IPS-15b (cell line): Measurements from ENCODE around the gene CHCHD6.

Source experiments
- H3K27me3 ChIP-seq: one replicate; pipeline ENCODE4 v1.6.1; 2013; ENCODE audit warnings: low read length; ENCODE audit not compliant: control insufficient read depth, insufficient read depth
- H3K36me3 ChIP-seq: one replicate; pipeline ENCODE4 v1.6.1; 2013; ENCODE audit warnings: low read length; ENCODE audit not compliant: control insufficient read depth, insufficient read depth
- H3K4me1 ChIP-seq: one replicate; pipeline ENCODE4 v1.6.1; 2013; ENCODE audit warnings: mild to moderate bottlenecking, low read length; ENCODE audit not compliant: control insufficient read depth, insufficient read depth
- H3K4me3 ChIP-seq: one replicate; pipeline ENCODE4 v1.5.1; 2013; ENCODE audit warnings: low read depth, low read length
- H3K9ac ChIP-seq: one replicate; pipeline ENCODE4 v1.6.1; 2013; ENCODE audit warnings: low read depth, mild to moderate bottlenecking, low read length
- H3K9me3 ChIP-seq: one replicate; pipeline ENCODE4 v1.6.1; 2013; ENCODE audit warnings: mild to moderate bottlenecking, low read length; ENCODE audit not compliant: control insufficient read depth, insufficient read depth

Gene CHCHD6

DNA sequence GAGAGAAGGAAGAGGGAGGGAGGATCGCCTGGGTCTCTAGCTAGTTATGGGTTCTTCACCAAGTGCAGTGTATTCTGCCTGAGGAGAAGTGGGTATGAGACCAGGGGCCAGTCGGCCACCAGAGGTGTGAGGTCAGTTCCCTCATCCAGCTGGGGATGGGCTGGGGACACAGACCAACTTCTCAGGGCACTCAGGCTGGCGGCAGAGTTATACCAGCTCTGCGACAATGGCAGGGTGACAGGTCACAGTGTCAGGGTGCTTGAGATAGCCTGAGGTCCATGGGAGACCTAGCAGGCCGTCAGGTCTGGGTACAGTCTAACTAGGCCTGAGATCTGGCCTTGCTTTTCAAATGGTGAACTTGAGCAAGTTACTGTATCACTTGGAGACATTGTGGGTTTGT is 247.5 kb downstream of the CHCHD6 start:
- Histone ChIP-seq H3K36me3 (peaks cover 5% of the 10 kb centered on the region), H3K4me3 (no peak overlapping the region), H3K27me3 (no peaks in the 10 kb centered on the region), H3K9ac (no peak overlapping the region), H3K9me3 (no peaks in the 10 kb centered on the region), H3K4me1 (no peaks in the 10 kb centered on the region)

DNA sequence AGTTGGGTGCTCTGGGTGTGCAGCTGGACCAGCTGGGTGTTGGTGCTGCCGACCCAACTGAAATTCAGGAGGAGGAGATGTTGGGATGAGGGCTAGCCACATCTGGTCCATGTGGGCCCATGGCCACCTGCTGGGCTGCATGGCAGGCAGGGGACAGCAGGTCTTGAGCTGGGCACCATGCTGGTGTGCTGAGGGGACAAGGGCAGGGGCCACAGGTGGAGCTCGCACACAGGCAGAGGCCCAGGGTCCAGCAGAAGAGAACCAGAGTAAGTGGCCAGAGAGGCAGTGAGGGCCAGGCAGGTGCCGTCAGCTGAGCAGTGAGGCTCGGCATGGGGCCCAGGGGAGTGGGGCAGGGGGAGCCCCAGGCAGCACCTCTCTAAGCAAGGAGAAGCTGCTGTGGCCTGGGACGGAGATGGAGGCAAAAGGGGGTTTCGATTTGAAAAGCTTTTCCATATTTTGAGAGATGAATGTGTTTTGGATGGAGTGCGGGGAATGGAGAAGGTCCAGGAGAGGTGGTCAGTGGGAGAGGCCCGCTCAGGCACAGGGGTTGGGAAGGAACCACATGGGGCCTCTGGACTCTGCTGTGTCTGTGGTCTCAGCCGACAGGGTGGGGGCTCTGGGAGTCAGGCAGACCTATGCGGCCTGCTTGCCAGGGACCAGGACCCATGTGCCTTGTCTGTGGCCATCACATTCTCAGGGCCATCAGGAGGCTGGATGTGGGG is 248.4 kb downstream of the CHCHD6 start:
- Histone ChIP-seq H3K4me3 (no peak overlapping the region), H3K27me3 (no peaks in the 10 kb centered on the region), H3K4me1 (no peaks in the 10 kb centered on the region), H3K9me3 (no peaks in the 10 kb centered on the region), H3K9ac (no peak overlapping the region), H3K36me3 (peaks cover 5% of the 10 kb centered on the region)

DNA sequence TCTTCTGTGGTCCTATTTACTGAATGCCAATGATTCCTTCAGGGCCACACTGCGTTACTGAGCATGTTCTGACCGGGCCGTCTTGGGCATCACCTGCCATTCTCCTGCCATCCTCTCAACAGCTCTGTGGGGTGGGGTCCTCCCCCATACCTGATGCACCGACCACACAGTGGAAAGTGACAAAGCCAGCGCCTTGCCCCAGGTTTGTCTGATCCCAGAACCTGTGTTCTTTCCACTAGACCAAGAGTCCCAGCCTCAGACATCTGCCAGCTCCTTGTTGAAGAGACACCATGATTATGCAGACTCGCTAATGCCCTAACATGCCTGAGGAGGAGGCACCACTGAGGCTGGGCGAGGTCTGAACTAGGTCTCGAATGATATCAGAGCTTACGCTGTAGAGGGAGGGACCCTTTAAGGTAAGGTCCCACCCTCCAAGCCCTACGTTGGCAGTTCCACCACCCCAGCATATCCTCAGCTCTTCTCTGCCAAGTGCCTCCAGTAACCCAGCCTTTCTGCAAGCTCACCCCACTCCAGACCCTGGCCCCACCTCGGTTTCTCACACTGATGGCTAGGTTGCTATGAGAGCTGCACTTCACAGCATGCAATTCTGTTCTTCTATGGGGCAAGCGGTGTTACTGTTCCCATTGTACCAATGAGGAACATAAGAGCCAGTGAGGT is 249.1 kb downstream of the CHCHD6 start:
- H3K9me3 ChIP-seq = no peaks in the 10 kb centered on the region

DNA sequence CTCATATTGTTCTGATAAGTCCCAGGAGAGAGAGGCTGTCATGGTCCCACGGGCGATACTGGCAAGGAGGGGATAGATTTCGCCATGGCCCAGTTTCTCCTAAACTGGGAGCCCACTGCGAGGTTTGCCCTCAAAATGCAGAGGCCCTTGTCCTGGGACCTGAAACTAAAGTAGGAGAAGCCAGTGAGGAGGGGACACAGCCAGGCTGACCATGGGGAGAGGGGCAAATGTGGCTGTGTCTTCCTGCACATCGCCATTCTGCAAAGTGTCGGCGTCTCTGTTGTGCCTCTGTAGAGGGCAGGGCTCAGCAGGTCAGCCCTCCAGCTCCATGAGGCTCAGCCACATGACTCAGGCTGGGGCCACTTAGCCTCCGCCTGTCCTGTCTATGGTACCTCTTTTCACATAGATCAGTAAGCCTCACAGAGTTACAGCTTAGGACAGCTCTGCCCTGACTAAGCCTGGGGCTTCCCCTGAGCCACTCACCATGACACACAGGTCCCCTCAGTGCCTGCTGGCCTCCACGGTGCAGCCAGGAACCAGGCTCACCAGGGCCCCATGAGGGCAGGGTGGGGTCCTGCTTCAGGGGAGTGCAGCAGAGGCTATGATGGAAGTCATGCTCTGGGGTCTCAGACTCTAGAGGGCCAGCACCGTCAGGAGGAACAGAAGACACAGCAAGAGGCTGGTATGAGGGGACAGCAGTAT is 250.3 kb downstream of the CHCHD6 start:
- H3K9ac ChIP-seq = no peak overlapping the region
- H3K9me3 ChIP-seq = no peaks in the 10 kb centered on the region
- no peaks in the 10 kb centered on the region for H3K4me1 ChIP-seq
- H3K4me3 ChIP-seq = no peak overlapping the region
- peaks cover 7% of the 10 kb centered on the region for H3K36me3 ChIP-seq
- no peaks in the 10 kb centered on the region for H3K27me3 ChIP-seq

More for the DNA sequence above, 249.1 kb downstream of the CHCHD6 start:
- no peak overlapping the region for H3K4me3 ChIP-seq
- peaks cover 6% of the 10 kb centered on the region for H3K36me3 ChIP-seq
- H3K9ac ChIP-seq = no peak overlapping the region
- H3K4me1 ChIP-seq = no peaks in the 10 kb centered on the region
- no peaks in the 10 kb centered on the region for H3K27me3 ChIP-seq

DNA sequence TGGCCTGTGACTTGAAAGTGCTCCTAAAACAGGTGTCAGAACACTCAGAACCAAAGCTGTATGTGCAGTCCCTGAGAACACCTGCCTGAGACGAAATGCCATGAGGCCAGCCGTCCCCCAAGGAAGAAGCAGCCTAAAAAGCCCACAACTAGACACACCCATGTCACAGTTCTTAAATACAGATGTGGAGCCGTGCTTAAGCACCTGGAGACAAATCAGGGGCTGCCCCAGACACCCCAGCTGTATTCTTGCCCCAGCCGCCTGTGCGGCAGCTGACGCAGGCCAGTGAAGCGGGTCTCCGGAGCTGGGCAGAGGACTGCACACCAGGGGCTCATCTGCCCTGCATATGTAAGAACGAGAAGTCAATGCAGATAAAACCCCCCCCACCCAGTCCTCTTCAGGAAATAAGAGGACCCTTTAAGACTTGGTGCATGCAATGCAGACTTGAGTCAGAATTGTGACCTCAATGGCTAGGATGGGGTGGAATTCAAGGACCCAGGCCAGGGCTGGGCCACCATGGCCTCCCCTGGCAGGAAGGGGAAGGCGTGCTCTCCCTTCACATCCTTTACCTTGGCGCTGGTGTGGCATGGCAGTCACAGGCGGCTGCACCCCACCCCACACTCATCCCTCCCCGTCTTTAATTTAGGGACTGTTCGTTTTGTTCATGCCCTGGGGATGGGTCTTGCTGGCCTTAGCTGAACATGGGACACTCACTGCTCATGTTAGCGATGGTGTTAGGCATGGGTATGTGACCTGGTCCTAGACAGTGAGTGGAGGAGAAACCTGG is 251.2 kb downstream of the CHCHD6 start:
- H3K9me3 ChIP-seq = no peaks in the 10 kb centered on the region
- no peaks in the 10 kb centered on the region for H3K27me3 ChIP-seq
- no peak overlapping the region for H3K4me3 ChIP-seq
- peaks cover 7% of the 10 kb centered on the region for H3K36me3 ChIP-seq
- H3K9ac ChIP-seq = no peak overlapping the region
- no peaks in the 10 kb centered on the region for H3K4me1 ChIP-seq

DNA sequence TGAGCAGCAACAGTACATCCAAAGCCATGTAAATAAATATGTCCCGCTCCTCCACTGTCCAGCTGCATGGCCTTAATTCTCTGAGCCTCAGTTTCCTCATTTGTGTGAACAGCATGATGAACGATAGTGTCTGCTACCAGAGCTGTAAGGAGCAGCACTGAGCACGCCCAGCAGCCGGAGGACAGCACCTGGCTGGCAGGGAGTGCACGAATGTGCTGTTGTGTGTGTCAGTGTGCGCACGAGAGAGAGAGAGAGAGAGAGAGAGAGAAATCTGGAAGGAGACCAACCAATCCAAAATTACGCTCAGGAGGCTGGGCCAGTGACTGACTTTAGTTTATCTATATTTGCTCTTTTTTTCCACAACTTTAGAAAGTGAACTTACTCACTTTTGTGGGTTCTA is 252.3 kb downstream of the CHCHD6 start:
- no peaks in the 10 kb centered on the region for H3K27me3 ChIP-seq
- H3K9ac ChIP-seq = no peak overlapping the region
- H3K9me3 ChIP-seq = no peaks in the 10 kb centered on the region
- peaks cover 7% of the 10 kb centered on the region for H3K36me3 ChIP-seq
- H3K4me3 ChIP-seq = no peak overlapping the region
- H3K4me1 ChIP-seq = no peaks in the 10 kb centered on the region

DNA sequence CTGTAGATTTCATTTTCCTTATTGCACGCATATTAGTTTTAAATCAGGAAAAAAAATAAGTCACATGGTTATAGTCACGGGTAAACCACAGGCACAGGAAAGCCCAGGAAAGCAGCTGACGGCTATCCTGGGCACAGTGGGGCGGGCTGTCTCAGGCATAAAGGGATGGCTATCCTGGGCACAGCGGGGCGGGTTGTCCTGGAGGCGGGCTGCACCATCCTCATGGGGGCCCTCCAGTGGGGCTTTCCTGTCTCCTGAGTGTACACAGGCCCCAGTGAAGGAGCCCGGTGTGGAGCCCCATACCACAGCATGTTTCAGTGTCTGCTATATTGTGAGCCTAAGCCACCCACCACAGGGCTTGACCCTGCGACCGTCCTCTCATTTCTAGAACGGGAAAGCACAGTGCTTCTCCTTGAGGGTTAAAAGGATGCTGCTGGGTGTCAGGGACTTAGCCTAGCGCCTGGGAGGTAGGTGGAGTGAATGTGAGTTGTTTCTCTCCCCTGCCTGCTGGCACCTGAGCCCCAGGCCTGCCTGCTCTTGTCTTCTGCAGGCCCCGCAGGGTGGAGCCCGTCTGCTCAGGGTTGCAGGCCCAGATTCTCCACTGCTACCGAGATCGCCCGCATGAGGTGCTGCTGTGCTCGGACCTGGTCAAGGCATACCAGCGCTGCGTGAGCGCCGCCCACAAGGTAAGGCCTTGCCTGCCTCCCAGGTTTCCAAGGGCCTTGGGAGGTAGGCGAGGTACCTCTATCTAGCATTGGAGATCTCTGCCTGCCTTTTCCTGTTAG is 253.0 kb downstream of the CHCHD6 start:
- Histone ChIP-seq H3K27me3 (no peaks in the 10 kb centered on the region), H3K9ac (no peak overlapping the region), H3K36me3 (peaks cover 7% of the 10 kb centered on the region), H3K4me3 (no peak overlapping the region), H3K9me3 (no peaks in the 10 kb centered on the region), H3K4me1 (no peaks in the 10 kb centered on the region)

DNA sequence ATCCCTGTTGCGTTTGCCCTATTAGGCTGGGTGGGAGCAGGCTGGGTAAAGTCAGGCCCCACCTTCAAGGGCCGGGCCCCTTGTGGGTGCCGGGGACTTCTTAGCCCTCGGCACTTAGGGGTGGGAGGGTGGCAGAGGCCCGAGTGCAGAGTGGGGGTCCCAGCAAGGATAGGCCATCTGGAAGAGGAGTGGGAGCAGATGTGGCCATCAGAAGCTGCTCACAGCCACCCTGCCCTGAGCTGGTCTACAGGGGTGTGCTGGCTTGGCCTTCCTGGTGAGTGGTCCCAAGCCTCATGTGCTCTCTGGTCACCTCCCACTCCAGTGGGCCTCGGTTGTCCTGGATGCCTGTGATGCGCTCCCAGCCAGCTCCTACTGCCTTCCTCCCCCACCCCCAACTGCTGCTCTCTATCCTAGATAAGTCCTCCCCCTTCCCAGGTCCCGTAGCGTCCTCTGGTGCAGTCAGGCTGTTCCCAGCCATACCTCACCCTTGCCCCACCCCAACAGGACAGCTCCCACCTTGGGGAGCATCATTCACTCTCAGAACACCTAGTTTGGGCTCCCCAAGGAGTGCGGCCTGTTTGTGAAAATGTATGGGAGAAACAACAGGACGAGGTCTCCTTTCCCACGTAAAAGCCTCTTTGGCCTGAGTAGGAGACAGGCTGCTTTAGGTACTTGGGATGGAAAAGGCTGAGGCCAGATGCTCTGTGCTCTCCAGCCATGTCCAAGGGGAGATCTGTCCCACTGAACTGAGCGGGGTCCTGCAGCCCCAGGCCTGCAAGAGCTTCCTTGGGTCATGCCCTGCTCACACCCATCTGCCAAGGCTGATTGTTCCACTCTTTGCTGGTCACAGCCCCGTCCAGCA is 254.0 kb downstream of the CHCHD6 start:
- H3K27me3 ChIP-seq = no peaks in the 10 kb centered on the region
- no peaks in the 10 kb centered on the region for H3K4me1 ChIP-seq
- H3K4me3 ChIP-seq = no peak overlapping the region
- no peak overlapping the region for H3K9ac ChIP-seq
- H3K36me3 ChIP-seq = peaks cover 7% of the 10 kb centered on the region
- H3K9me3 ChIP-seq = no peaks in the 10 kb centered on the region

DNA sequence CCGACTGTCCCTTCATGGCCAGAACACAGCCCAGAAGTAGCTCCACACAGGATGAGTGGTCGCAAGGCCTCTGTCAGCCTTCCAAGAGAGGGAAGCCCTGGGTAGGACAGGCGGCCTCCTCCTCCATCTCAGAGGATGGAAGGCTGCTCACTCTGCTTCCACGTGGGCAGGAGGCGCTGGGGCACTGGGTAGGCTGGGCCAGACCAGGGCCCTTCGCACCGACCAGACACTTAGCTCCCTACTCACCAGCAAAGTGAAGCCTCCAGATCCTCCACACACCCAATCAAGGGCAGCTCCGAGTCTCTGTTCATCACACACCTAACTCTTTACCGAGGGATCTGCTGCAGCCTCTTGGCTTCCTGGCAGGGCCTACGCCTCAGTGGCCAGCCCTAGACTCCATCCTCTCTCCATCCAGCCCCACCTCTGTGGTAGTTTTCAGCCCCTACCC is 254.6 kb downstream of the CHCHD6 start:
- Histone ChIP-seq H3K9ac (no peak overlapping the region), H3K4me3 (no peak overlapping the region), H3K36me3 (peaks cover 4% of the 10 kb centered on the region), H3K9me3 (no peaks in the 10 kb centered on the region), H3K4me1 (no peaks in the 10 kb centered on the region), H3K27me3 (no peaks in the 10 kb centered on the region)

DNA sequence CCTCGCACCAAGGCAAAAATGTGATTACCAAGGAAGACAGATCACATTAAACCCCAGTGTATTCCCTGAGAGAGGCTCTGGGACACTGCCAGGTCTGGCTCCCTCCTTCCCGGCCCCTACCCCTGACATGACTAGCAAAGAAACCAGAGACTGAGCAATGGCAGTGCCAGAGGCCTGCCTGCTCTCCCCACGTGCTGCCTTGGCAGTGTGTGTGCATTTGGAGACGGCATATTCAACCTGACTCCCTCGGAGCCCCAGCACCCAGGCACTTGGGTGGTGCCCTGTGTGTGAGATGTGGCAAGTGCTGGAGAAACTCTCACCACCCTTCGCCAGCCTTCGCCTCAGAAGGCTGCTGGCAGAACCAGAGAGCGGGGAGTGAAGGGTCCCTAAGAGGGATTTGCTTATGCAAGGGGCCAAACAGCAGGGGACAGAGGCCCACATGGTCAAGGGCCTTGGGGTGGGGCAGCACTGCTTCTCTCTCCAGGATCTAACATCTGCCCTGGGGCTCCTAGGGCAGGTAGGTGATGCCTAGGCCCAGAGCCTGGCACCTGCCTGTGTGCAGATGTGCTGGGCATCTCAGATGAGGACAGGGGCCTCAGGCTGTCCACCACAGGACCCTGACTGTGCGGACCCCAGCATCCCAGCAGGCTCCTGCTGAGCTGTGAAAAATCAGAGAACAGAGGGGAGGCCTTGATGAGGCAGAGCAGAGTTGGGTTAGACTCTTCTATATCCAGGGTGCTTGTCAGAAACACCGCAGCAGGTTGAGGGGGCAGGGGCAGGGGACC is 255.3 kb downstream of the CHCHD6 start:
- H3K9me3 ChIP-seq = no peaks in the 10 kb centered on the region
- peaks cover 4% of the 10 kb centered on the region for H3K36me3 ChIP-seq
- no peaks in the 10 kb centered on the region for H3K27me3 ChIP-seq
- H3K4me1 ChIP-seq = no peaks in the 10 kb centered on the region
- H3K4me3 ChIP-seq = no peak overlapping the region
- no peak overlapping the region for H3K9ac ChIP-seq
